BLaER1 treated with 17β-estradiol and CSF1 and Interleukin-3, amounts not matched to agents 10 nM and 100 nM (cell line): ENCODE results near the gene RAB36.

Source experiments
- H3K27ac ChIP-seq, 11 experiments: shearing (Covaris generic); formaldehyde crosslinking; 2 replicates each; pipeline ENCODE4 v1.8.1; 2022
- H3K27me3 ChIP-seq, 11 experiments: shearing (Covaris generic); formaldehyde crosslinking; 2 replicates each; pipeline ENCODE4 v1.8.1; 2022
- H3K36me3 ChIP-seq, 11 experiments: shearing (Covaris generic); formaldehyde crosslinking; 2 replicates each; pipeline ENCODE4 v1.8.1; 2022
- H3K4me1 ChIP-seq, 10 experiments: shearing (Covaris generic); formaldehyde crosslinking; 2 replicates each; pipeline ENCODE4 v1.8.1; 2022
- H3K4me2 ChIP-seq, 11 experiments: shearing (Covaris generic); formaldehyde crosslinking; 2 replicates each; pipeline ENCODE4 v1.8.1; 2022
- H3K4me3 ChIP-seq, 10 experiments: shearing (Covaris generic); formaldehyde crosslinking; 2 replicates each; pipeline ENCODE4 v1.8.1; 2022
- H3K9ac ChIP-seq, 11 experiments: shearing (Covaris generic); formaldehyde crosslinking; 2 replicates each; pipeline ENCODE4 v1.8.1; 2022
- H3K9me3 ChIP-seq, 11 experiments: shearing (Covaris generic); formaldehyde crosslinking; replicated peaks in 1 of 11; 2 replicates each; pipeline ENCODE4 v1.8.1; 2022
- H4K20me1 ChIP-seq, 11 experiments: shearing (Covaris generic); formaldehyde crosslinking; 2 replicates each; pipeline ENCODE4 v1.8.1; 2022
- Cebpa-rat ChIP-seq, 11 experiments: shearing (Covaris generic); IDR thresholded peaks; 2 replicates each; pipeline ENCODE4 v1.8.1; 2022

Gene RAB36

DNA sequence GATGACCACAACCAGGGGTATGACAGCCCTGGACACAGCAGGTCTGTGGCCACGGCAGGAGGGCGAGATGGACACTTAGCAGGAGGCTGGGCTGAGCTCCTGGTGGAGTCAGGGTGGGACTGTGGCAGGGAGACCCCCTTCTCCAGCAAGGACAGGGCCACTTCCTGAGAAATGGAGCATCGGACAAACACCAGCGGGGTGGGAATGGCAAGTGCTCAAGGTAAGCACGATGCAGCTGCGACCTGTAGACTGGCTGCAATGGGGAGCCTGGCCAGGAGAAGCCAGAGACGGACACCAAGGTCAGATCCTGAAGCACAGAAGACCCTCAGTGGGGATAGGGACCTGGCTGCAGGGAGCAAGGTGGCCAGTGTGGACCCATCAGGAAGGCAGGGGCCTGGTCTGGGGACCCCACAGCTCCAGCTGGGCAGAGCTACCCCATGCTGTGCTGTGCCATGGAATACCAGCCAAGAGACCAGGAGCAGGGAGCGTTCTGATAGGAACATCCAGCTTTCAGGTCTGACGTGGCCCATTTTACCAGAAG lies 32.7 kb upstream of the RAB36 start:
- no peak for TF ChIP-seq Cebpa-rat (IDR thresholded peaks at IDR 0.05)
- Histone ChIP-seq H3K27me3 (no peaks in the 10 kb centered on the region), H4K20me1 (peaks cover 0 to 63% (median 5%) of the 10 kb centered on the region in 11 experiments; a peak in 8 of 22 replicates), H3K4me3 (peak overlapping the region in 1 of 10 experiments; percentile 32; a peak in 1 of 20 replicates), H3K4me2 (peak overlapping the region; percentile 25 to 98 (median 79); a peak in 21 of 22 replicates), H3K9ac (peak overlapping the region in 6 of 11 experiments; percentile 2 to 61 (median 28); a peak in 10 of 22 replicates), H3K27ac (peak overlapping the region in 6 of 11 experiments; percentile 21 to 68 (median 50); a peak in 10 of 22 replicates), H3K9me3 (no peaks in the 10 kb centered on the region), H3K4me1 (peaks cover 29 to 100% (median 100%) of the 10 kb centered on the region in 10 experiments; a peak in 19 of 20 replicates), H3K36me3 (no peaks in the 10 kb centered on the region)

DNA sequence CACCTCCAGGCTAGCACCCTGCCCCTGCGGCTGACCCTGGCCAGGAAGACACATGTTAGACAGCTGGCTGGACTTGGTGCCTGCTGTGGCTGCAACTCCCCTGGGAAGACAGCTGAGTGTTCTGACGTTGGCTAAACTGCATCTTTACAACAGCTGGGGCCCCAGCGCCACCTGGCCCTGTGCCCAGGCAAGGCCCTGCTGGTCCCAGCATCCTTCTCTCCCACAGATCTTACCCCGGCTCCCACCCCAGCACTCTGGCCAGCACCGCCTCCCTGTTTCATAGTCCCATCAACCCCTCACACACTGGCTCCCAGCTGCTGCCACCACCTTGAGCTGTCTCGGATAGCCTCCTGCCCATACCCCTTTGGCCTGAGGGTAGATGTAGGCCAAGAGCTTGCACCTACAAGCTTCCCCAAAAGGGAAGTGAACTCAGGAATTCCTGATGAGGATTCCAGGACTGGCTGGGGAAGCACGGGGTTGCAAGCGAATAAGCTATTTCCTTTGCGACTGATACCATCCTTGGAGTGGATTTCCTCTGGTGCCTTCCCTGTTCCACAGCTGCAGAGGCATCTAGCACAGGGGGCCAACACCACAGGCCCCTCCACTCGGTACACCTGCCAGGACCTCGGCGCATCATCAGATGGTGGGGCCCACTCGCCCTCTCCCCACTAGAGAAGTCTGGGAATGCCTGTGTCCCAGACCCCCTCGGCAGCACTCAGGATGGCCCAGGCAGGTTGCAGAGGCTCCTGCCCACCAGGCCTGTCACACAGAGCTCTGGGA lies 32.0 kb upstream of the RAB36 start:
- Histone ChIP-seq H3K27me3 (no peaks in the 10 kb centered on the region), H4K20me1 (peaks cover 0 to 56% (median 5%) of the 10 kb centered on the region in 11 experiments; a peak in 8 of 22 replicates), H3K9ac (peak overlapping the region in 6 of 11 experiments; percentile 2 to 61 (median 29); a peak in 8 of 22 replicates), H3K36me3 (no peaks in the 10 kb centered on the region), H3K4me1 (peaks cover 33 to 100% (median 100%) of the 10 kb centered on the region in 10 experiments; a peak in 19 of 20 replicates), H3K4me3 (peak overlapping the region in 1 of 10 experiments; percentile 32; a peak in 1 of 20 replicates), H3K4me2 (peak overlapping the region; percentile 25 to 98 (median 79); a peak in 20 of 22 replicates), H3K27ac (peak overlapping the region in 6 of 11 experiments; percentile 21 to 68 (median 52); a peak in 9 of 22 replicates), H3K9me3 (no peaks in the 10 kb centered on the region)
- no peak for TF ChIP-seq Cebpa-rat (IDR thresholded peaks at IDR 0.05)

DNA sequence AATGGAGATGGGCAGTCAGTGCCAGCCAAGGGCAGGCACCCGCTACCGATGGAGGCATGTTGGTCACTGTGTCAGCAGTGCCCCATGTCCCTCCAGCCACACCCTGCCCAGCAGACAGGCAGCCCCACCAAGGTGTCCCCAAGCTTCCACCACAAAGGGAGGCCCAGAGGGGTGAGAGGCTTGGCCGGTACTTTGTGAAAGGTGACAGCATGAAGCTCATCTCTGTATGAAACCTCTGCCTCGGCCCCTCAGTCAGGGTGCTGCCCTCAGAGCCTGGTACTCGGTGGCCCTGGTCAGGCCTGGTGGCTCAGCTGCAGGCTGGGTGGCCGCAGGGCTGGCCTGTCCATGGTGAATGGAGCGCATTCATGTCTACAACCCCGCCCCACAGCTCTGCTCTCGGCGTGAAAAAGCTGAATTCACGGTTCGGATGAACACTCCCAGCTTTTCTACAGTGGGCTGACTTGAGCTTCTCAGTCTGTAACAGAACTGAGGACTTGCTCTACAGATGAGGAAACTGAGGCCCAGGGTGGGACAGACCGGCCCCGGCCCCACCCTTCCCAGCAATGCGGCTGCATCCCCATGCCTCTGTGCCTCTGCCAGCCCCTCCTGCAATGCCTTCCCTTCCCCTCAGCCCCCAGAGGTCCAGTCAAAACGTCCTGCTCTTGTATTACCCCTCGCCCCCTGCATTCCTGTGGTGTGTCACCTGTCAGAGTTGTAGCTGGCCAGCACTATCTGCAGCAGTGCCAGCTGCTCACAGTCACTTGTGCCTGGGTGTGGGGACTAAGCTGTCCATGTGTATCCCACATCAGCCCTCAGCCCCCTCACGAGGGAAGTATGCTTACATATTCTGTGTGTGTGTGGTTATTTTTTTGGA lies 31.2 kb upstream of the RAB36 start:
- Histone ChIP-seq H4K20me1 (peaks cover 0 to 48% (median 2%) of the 10 kb centered on the region in 11 experiments; a peak in 8 of 22 replicates), H3K27me3 (no peaks in the 10 kb centered on the region), H3K4me1 (peaks cover 34 to 100% (median 100%) of the 10 kb centered on the region in 10 experiments; a peak in 19 of 20 replicates), H3K9me3 (no peaks in the 10 kb centered on the region), H3K9ac (peak overlapping the region in 5 of 11 experiments; percentile 17 to 61 (median 29); a peak in 8 of 22 replicates), H3K36me3 (no peaks in the 10 kb centered on the region), H3K27ac (peak overlapping the region in 6 of 11 experiments; percentile 7 to 68 (median 44); a peak in 8 of 22 replicates), H3K4me3 (no peak overlapping the region), H3K4me2 (peak overlapping the region in 9 of 11 experiments; percentile 67 to 98 (median 85); a peak in 17 of 22 replicates)
- TF ChIP-seq Cebpa-rat (IDR thresholded peaks at IDR 0.05), result no peak

DNA sequence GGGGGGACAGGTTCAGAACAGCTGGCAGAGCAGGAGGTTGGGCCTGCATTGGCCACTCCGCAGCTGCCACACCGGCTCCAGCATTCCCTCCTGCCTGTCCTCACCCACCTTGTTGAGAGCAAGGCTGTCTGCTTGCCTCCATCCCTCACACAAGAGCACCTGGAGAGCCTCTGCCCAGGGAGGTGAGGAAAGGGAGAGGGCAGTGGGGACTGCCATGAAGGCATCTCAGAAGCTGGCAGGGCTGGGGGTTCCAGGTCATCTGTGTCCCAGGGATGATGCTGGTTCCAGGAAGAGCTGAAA lies 30.6 kb upstream of the RAB36 start:
- Histone ChIP-seq H3K27ac (peak overlapping the region in 1 of 11 experiments; percentile 68; a peak in 3 of 22 replicates), H3K27me3 (no peaks in the 10 kb centered on the region), H4K20me1 (peaks cover 0 to 42% (median 2%) of the 10 kb centered on the region in 11 experiments; a peak in 8 of 22 replicates), H3K9ac (peak overlapping the region in 3 of 11 experiments; percentile 29 to 46 (median 39); a peak in 4 of 22 replicates), H3K4me2 (peak overlapping the region in 9 of 11 experiments; percentile 67 to 98 (median 85); a peak in 17 of 22 replicates), H3K9me3 (no peaks in the 10 kb centered on the region), H3K4me3 (no peak overlapping the region), H3K4me1 (peaks cover 38 to 100% (median 100%) of the 10 kb centered on the region in 10 experiments; a peak in 19 of 20 replicates), H3K36me3 (no peaks in the 10 kb centered on the region)
- TF ChIP-seq Cebpa-rat (IDR thresholded peaks at IDR 0.05), result no peak

DNA sequence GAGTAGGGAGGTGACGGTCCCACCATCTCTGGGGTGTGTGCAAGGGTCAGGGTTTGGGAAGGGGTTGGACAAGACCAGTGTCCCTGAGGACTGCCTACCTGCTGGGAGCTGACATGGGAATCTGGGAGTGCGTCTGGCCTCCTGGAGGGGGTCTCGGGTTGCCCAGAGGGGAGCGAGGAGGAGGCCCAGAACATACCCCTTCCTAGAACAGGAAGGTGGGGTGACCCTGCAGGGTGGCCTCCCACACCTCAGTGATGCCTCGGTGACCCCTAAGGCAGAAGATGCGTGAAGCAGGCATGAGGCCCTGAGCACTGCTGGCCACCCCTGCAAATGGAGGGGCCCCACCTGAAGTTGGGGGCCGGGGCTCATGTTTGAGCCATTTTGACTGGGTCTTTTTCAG lies 29.9 kb upstream of the RAB36 start:
- peaks cover 0 to 35% (median 2%) of the 10 kb centered on the region in 11 experiments; a peak in 7 of 22 replicates for H4K20me1 ChIP-seq
- no peak overlapping the region for H3K9ac ChIP-seq
- H3K27ac ChIP-seq, result peak overlapping the region in 1 of 11 experiments; percentile 15; a peak in 2 of 22 replicates
- H3K36me3 ChIP-seq, result no peaks in the 10 kb centered on the region
- TF ChIP-seq Cebpa-rat (IDR thresholded peaks at IDR 0.05), result no peak
- peak overlapping the region in 9 of 11 experiments; percentile 67 to 98 (median 85); a peak in 15 of 22 replicates for H3K4me2 ChIP-seq
- H3K27me3 ChIP-seq, result no peaks in the 10 kb centered on the region
- H3K4me3 ChIP-seq, result no peak overlapping the region
- H3K4me1 ChIP-seq, result peaks cover 37 to 100% (median 100%) of the 10 kb centered on the region in 10 experiments; a peak in 19 of 20 replicates
- no peaks in the 10 kb centered on the region for H3K9me3 ChIP-seq

DNA sequence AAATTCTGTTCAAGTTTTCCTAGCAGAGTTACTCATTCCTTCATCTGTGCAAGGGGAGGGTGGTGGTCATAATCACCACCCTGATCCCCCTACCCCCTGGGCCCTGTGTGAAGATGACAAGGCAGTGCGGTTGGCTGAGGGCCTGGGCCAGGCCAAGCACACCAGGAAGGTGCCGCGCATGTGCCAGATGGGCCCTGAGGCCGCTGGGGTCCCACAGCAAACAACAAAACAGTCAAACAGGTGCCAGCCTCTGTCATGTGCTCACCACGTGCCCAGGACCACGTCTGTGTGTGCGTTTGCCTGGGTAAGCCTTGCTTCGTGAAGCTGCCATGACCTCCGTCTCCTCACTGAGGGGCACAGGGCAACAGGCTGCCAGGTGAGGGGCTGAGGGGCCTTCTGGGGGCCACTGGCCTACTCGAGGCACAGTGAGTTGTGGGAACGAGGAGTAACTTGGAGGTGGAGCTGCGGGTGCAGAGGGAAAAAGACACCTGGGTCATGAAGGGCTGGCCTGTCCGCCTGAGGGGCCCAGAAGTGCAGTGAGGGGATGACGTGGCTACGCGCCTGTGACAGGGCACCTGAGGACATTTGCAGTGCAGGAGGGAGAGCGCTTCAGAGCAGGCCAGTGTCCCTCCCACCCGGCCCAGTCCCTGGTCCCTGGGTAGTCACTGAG lies 29.3 kb upstream of the RAB36 start:
- Histone ChIP-seq H3K9me3 (no peaks in the 10 kb centered on the region), H3K4me2 (peak overlapping the region in 8 of 11 experiments; percentile 68 to 98 (median 86); a peak in 14 of 22 replicates), H3K4me1 (peaks cover 31 to 99% (median 97%) of the 10 kb centered on the region in 10 experiments; a peak in 19 of 20 replicates), H3K4me3 (no peak overlapping the region), H3K27me3 (no peaks in the 10 kb centered on the region), H3K27ac (0 out of 22 replicates have a peak overlapping the region, but pooled peaks of 2 of the 11 experiments have one; percentile 14 to 15), H3K9ac (no peak overlapping the region), H4K20me1 (peaks cover 0 to 30% (median 0%) of the 10 kb centered on the region in 11 experiments; a peak in 7 of 22 replicates), H3K36me3 (no peaks in the 10 kb centered on the region)
- TF ChIP-seq Cebpa-rat (IDR thresholded peaks at IDR 0.05), result no peak

DNA sequence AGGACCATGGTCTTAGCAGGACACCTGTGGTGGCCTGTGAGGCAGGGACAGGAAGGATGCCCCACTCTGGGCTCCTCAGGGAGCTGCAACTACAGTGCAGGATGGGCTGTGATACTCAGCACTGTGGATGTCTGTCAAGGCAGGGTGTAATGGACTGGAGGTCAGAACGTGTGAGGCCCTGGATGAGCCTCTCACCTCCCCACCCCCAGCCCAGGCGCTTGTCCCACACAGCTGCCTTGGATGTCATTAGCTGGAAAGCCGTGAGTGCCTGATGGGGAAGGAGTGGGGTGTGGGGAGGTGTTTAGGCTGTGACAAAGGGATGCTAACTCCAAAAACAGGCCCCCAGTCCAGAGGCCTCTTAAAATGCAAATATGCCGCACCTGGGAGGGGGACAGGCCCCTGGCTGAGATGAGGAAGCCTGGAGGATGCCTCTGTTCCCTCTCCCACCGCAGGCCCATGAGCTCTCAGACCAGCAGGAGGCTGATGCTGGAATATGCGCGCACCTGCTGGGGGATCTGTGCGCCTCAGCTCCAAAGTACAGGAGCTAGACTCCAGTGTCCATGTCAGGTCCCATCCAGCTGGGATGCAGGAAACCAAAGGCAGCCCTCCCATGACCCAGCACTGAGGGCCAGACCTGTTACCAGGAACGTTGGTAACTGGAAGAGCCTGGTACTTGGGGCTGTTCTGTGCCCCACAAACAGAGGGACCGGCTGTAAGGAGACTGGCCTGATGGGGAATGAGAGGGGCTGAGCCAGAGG lies 28.6 kb upstream of the RAB36 start:
- no peak for TF ChIP-seq Cebpa-rat (IDR thresholded peaks at IDR 0.05)
- Histone ChIP-seq H4K20me1 (peaks cover 0 to 23% (median 0%) of the 10 kb centered on the region in 11 experiments; a peak in 7 of 22 replicates), H3K9ac (0 out of 22 replicates have a peak overlapping the region, but pooled peaks of 1 of the 11 experiments have one; percentile 5), H3K9me3 (no peaks in the 10 kb centered on the region), H3K27ac (no peak overlapping the region), H3K4me3 (no peak overlapping the region), H3K27me3 (no peaks in the 10 kb centered on the region), H3K36me3 (no peaks in the 10 kb centered on the region), H3K4me2 (peak overlapping the region in 8 of 11 experiments; percentile 30 to 98 (median 86); a peak in 13 of 22 replicates), H3K4me1 (peaks cover 30 to 99% (median 96%) of the 10 kb centered on the region in 10 experiments; a peak in 19 of 20 replicates)
